HG02840 (cell line): ENCODE results near the gene PTPRM.

Experiments used
- ATAC-seq: cut with Tn5 transposase; IDR thresholded peaks from one replicate; pipeline ENCODE4 v1.9.1; 2021; ENCODE audit warnings: mild to moderate bottlenecking, moderate library complexity, moderate number of reproducible peaks; ENCODE audit not compliant: unreplicated experiment, low FRiP score

The PTPRM gene

DNA sequence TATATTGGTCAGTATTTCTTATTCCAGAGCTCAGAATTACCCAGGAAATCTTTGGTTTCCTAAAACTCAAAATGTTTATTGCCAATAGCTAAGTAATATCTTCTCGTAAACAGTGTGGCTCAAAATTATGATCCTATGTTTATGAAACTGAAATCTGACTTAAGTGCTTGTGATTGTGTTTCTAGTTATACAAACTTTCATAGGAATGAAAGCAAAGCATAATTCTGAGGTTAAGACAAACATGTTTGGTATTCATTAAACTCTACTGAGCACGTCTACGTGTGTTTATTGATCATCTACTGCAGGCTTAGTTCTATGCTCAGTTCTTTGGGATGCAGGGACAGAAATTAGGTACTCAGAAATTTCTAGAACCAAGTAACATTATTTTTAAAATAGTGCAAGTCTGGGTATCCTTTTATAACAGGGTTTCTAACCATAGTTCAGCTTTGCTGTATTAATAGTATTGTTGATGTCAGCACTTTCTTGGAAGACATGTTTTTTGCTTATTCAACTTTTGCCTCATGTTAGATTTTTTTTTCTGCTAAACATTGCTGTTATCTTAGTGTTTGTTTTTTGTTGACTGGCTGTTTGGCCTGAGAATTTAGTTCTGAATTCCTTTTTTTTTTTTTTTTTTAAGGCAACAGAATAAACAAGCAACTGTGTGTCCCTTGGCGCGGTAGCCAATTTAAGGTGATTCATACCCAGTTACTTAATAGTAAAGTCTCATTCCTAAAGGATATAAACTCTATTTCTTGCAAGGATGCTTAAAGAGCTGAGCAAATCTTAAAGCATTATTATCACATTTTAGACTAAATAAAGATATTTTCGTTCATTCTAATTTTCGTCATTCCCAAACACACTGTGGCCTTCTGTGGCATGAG is 31.3 kb downstream of the PTPRM start:
- no peak for ATAC-seq

DNA sequence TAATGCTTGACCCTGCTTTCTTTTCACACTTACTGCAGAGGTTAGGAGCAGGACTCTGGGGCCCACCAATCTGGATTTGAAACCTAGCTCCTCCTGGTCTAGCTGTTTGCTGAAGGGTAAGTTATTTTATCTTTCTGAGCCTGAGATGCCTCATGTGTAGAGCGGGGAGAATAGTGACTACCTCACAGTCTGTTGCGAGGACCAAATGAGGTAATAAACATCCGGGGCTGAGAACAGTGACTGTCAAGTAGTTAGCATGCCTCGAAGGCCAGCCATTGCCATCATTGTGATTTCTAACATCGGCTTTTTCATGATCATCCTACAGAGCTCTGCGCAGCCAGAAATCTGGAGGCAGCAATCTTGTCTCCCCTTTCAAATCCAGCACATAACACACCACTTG is 32.9 kb downstream of the PTPRM start:
- no peak for ATAC-seq

DNA sequence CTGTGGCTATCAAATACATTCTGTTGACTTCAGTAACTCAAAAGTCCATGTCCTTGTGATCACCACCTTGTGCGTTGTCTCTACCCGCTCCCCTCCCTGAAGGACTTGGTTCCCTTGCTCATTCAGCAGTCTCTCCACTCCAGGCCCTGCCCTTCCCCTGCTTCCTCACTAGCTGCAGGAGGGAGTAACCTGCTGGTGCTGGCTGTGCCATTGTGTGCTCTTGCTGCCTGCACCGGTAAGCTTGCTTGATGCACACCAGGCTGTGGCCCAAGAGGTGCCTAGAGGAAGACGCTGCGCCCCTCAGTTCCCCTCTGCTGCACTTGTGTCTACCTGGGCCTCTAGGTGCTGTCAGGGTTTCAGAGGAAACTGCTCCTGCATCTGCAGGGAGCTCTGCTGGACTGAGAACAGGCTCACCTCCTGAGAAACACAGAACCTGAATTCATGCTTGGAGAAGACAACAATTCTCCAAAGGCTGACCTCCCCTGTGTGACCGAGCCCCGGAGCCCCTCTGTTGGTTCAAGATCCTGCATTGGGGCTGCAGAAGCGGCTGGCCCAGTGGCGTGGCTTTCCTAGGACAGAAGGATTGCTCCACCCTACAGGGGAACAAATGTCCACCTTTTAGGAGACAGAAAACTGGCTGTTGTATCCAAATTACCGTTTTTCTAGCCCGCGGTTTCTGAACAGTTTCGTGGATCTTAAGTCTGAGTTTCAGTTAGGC is 33.6 kb downstream of the PTPRM start:
- no peak for ATAC-seq

DNA sequence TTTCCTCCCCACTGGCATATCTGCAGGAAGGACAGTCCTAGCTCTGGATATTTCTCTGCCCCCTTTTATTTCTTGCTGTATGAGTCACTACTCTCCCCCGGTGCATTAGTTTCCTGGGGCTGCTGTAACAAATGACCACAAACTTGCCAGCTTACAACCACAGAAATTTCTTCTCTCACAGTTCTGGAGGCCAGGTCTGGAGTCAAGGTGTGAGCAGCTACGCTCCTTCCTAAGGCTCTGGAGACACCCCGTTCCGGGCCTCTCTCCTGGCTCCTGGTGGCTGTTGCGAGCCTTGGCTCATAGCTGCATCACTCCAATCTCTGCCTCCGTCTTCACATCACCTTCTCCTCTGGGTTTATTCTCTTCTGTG is 34.1 kb downstream of the PTPRM start:
- ATAC-seq: no peak

DNA sequence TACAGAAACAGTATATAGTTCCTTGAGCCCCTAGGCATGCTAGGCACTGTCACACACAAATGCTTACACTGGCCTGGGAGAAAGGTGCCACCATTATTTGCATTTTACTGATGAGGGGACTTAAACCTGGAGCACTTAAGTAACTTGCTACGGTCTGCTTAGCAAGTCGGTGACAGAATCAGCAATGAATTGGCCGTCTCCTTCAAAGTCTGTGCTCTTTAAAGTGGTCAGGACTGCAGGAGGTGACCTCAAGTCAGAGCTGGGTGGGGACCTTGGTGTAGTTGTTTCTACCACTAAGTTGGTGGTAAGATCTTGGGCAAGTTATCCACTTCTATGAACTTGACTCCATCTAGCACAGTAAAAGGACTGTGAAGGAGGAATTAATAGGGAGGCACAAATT is 34.8 kb downstream of the PTPRM start:
- ATAC-seq: no peak

DNA sequence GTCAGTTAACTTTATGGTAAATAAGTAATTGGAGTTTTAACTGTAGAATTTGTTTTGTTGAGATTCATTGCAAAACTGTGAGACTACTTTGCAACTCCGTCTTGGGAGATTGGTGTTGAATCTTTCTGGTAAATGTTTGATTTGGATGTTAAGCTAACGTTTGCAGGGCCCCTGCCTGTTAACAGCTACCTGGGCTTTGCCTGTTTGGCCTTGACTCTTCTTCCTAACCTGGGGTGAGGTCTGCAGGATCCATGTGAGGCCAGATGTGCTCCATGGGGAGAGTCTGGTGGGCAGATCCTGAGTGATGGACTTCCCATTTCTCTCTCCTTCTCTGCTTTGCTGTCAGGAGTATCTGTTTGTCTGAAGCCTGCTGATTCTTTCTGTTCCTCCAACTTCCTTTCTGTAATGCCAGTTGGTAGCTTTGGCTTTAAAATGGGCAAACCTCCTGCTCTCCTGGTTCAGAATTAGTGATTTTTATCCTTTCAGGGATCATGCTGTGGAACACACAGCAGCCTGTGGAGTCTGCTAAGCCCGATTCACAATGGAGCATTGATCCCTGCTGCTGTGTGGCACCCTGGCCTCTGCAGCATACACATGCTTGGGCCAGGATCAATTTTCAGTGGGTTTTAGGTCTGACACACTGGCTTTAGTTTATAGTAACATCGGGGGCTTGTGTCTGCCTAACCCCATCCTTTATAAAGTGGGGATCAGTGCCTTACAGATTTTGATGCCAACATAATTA is 36.3 kb downstream of the PTPRM start:
- ATAC-seq: no peak

DNA sequence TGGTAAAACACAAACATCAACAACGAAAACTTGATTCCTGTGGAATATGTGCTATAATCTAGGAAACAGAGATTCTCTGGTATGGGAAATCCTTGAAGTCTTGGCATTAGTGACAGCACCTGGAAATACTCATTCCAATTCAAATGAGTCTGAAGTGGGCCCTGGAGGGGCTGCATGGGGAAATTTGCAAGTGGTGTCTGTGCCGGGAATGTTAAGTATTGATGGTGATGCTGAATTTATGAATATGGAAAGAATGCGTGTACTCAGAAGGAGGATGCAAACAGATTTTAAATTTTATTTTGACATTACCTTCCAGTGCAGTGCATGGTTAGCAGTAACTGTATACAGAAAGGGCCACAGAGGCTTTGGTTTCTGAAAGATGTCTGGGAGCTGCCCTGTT is 37.2 kb downstream of the PTPRM start:
- no peak for ATAC-seq

DNA sequence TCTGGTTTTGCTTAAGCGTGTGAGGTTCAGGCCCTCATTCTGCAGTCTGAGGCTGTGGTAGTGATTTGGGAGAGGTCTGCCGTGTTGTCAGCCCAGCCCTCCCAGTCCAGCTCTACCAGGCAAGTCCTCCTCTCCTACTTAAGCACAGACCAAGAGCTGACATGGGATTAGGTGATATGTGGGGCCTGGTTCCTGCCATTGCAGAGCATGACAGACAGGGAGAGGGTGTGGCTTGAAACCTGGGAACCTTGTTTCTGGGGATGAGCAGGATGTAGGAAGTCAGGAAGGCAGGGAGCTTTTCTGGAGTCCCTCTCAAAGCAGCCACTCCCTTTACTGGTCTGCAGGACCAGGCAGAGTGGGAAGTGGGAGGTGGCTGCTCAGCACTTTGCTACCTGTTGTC is 38.6 kb downstream of the PTPRM start:
- ATAC-seq: no peak

DNA sequence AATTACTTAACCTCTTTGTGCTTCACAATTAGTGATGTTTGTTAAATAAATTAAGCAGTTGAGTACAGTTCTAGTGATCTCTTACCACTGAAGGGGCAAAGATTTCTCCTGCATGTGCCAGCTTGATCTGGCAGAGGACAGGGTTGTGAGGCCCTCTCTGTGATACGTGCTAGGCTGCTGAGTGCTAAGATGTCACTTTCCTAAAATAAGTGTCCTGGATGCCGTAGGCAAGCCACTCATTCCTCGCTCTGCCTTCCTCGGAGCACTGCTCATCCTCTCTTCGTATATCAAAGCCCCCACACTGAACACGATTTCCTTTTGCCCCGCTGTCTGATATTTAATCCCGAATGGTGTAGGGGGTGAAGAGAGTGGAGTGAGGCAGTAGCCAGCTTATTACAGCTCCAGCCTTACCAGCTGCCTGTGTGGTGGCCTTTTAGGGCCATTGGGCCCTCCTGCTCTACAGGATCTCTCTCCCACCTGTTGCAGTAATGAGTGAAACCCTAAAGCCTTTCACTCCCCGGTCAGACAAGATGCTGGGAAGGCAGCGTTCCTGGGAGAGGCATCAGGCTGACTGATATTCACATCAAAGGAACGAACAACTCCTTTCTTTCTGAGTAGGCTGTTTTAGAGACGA is 40.5 kb downstream of the PTPRM start:
- no peak for ATAC-seq

DNA sequence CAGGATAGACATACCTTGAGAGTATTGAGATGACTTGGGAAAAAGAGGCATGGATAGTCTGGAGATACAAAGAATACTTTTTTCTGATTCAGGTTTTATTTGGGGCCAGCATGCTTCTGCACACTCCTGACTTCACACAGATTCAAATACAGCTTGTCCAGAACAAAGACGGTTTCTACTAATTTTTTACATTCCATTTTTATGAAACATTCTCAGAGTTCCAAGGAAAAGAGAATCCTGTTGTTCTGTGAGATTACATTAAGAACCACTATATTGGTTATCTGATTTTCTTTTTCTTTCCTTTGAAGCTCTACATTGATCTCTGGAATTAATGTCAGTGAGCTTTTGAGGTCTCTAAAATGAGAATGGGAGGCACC is 41.0 kb downstream of the PTPRM start:
- no peak for ATAC-seq

DNA sequence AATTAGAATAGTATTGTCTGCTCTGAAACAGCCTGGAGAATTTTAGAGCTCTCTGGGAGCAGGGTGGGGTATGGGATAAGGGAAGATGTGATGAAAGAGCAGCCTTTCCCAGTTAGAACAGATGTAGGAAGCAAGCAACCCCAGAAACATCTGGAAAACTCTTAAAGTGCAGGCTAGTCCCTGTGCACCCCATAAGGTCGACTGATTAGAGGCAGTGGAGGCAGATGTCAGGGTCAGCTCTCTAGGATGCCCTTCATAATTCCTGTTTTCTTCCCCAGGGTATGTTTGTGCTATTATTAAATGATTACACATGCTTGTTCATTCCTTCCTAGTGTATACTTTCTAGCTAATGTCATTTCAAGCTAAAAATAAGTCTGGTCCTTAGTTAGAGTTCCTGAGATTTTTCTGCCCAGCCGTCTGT is 41.7 kb downstream of the PTPRM start:
- no peak for ATAC-seq

DNA sequence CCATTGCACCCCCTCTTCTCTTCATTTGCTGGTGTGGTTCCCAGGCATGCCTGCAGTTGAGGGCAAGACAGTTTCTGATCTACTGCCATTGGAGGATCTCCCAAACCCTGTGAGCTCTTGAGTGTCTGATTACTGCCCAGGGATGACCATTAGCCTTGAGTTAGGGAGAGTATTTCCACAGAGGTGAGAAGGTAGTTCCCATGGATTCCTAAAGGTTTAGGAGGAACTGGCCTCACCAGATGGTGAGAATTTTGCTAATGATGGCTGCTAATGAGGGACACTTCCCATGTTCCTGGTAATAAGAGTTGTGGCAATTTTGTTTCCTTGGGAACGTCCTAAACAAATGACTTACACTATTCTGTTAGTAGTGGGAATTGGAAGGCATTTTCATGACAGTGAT is 42.5 kb downstream of the PTPRM start:
- ATAC-seq: no peak

DNA sequence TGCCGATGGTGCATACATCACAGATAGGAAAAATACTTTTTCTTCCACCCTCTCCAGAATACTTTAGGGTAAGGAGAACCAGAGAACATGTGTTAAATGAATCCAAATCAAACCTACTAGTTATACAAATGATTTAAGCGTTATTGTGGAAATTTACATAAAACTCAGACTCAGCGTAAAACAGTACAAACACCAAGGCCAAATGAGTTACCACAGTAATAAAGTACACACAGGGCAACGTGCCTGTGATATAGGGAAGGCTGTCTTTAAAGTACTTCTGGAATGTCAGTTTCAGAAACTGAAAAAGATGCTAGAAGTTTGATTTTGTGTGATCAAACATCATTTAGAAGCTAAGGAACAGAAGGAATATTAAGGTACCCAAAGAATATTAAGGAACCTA is 46.9 kb downstream of the PTPRM start:
- ATAC-seq: no peak

DNA sequence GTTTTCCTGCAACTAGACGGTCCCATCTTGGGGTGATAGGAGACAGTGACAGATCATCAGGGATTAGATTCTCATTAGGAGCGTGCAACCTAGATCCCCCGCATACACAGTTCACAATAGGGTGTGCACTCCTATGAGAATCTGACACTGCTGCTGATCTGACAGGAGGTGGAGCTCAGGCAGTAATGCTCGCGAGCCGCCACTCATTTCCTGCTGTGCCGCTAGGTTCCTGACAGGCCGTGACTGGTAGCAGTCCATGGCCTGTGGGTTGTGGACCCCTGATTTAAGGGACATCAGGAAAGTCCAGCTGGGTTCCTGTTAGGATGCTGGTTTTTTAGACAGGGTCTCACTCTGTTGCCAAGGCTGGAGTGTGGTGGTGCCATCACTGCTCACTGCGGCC is 48.7 kb downstream of the PTPRM start:
- ATAC-seq: no peak

DNA sequence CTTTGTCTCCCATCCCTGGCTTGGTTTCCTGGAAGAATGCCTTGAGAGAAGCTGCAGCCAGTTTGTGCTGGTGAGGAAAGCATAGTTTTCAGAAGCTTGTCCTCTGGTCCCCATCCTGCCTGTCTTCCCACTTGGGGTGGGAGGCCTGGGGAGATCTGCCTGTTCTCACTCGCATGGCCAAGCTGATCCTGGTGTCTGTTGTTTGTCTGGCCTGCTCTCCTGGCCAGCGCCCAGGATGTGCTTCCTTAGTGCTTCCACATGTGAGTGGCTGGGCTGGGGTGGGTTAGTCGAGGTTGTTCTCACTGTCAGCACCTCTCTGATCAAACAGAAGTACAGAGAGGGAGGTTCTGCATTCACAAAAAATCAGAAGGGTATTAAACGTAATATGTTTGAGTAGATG is 49.5 kb downstream of the PTPRM start:
- no peak for ATAC-seq

DNA sequence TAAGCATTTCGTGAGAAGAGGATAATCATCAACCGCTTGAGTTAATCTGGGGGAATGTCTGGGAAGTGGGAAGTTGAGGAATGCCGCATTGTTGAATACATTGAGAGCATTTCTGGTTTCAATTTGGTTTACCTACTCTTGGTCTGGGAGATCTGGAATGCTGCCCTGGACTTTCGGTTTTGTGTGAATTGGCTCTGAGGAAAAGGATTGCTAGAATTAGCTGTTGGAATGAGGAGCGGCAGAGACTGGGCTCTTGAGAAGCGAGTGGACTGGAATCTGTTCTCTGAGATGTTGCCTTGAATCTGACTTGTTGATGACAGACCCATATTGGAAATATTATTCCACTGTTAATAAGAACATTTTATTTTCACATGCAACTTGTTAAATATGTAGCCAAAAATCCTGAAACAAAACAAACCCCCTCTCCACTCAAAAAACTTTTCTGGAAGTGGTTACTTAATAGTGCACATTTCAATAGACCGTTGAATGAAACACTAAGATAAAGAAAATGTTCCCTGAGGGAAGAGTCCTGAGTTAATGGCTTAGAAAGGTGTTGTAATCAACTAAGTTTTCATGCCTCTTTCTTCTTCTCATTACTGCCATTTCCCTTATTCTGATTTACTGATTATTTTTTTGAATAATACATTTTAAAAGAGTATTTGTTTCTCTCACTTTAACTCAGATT is 50.8 kb downstream of the PTPRM start:
- no peak for ATAC-seq

DNA sequence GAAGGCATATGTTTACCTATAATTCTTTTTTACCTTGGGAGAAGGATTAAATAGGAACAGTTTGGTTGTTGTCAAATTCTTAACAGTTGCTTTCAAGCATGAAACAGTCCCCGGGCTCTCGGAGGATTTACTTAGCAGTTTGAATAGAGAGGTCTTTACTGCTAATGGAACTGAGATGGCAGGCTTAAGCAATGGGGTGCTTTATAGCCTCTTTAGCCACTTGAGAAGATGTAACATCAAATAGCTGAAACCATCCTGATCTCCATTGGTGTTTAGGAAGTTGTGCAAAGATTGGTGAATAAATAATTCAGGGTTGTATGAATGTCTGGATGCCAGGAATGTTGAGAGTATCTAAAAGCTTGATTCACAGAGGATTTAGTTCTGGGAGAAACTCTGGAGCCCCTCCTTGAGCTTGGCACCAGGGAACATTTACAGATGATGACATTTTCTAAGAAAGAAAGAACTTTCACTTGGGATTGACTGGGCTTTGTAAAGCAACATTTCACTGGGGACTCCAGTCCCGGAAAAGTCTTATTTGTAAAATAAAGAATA is 51.9 kb downstream of the PTPRM start:
- no peak for ATAC-seq

DNA sequence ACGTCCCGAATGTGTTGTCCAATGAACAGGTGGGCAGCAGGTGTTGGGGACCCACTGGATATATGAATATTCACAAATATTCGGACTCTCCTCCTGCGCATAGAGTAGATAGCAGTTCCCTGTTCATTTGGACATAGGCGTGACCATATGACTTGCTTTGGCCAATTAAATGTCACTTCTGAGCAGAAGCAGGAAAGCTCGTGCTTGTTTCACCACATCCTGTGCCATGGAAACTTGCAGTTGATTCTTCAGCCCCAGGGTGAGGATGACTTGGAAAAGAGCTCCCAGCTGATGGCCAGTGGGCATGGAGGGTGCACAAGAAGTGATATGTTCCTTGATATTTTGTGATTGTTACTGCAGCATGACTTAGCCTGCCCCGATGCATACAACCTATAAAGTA is 52.6 kb downstream of the PTPRM start:
- no peak for ATAC-seq

DNA sequence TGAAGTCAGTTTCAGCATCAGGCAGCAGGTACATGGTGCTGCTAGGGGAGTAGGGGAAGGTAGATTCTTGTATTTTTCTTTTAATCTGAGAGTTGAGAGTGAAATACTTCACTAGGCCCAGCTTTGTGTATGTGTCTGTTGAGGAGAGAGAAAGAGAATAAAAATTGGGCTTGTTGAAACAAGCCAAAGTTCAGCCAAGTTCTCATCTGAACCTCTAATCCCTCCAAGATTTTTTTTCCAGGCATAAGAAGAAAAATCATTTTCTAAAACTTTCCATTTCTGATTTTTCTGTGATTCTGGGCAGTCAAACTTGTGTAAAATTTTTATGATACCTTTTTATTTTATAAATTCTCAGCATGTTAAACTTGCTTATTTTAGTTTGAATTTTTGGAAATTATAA is 55.6 kb downstream of the PTPRM start:
- ATAC-seq: no peak

DNA sequence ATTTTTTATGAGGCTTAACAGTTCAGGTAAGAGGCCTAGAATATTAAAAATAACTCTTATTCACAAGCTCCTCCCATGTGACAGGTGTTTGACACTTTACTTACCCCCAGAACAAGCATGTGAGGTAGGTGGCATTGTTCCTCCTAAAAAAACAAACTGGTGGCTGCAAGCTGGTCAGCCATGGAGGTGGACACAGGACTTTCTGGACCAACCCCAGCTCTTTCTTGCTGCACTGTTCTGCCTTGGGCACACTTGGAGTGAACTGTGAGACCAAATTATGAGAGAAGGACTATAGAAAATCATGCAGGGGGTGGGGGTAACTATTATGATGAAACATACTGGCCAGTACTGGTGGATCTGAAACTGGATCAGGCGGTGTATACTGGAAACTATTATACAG is 56.6 kb downstream of the PTPRM start:
- no peak for ATAC-seq
